Suprapubic skin (tissue), 4 donors: ENCODE measurements around the gene DUSP10. TPM values are rescaled to one million over a fixed set of nuclear protein-coding genes. Genes with fewer than 3 reads are reported as not detected.

Experiments
- DNase-seq, 2 donors: peaks; one replicate each; pipeline ENCODE4 v3.0.0-alpha.2; 2019; ENCODE audit warnings: low spot score in 2 of 2
- H3K27ac ChIP-seq: fragments of 200-600 bp; sonication (generic); one replicate; pipeline ENCODE4 v1.5.1; 2019
- H3K27me3 ChIP-seq: fragments of 200-600 bp; sonication (generic); one replicate; pipeline ENCODE4 v1.5.1; 2019
- H3K36me3 ChIP-seq: fragments of 200-600 bp; sonication (generic); one replicate; pipeline ENCODE4 v1.5.1; 2019
- H3K4me1 ChIP-seq: fragments of 200-600 bp; sonication (generic); one replicate; pipeline ENCODE4 v1.5.1; 2019
- H3K4me3 ChIP-seq: fragments of 200-600 bp; sonication (generic); one replicate; pipeline ENCODE4 v1.5.1; 2019; ENCODE audit warnings: mild to moderate bottlenecking
- H3K9me3 ChIP-seq: fragments of 200-600 bp; sonication (generic); one replicate; pipeline ENCODE4 v1.5.1; 2019
- EP300 ChIP-seq: sonication (generic); formaldehyde crosslinking; IDR thresholded peaks from one replicate; pipeline ENCODE4 v1.6.1; 2017; ENCODE audit warnings: antibody characterized with exemption
- POLR2A ChIP-seq, 2 donors: fragments of 450-650 bp; IDR thresholded peaks; one replicate each; pipeline ENCODE4 v1.6.1; 2017; ENCODE audit warnings: antibody characterized with exemption in 2 of 2, mild to moderate bottlenecking in 2 of 2, moderate library complexity in 2 of 2
- POLR2AphosphoS5 ChIP-seq, 3 donors: sonication (generic); formaldehyde crosslinking; IDR thresholded peaks; one replicate each; pipeline ENCODE4 v1.6.1; 2017; ENCODE audit warnings: antibody characterized with exemption in 3 of 3
- WGBS: methylation state at CpG from one replicate; pipeline ENCODE4 v1.1.5; 2018; 5-methylcytosine and 5-hydroxymethylcytosine counted together
- total RNA-seq, 4 donors: library from RNA; depleted of rRNA; stranded (reverse); fragments of >200 nt; gene quantifications; one replicate each; pipeline ENCODE4 v1.1.0, GENCODE V29; 2016
- TF ChIP-seq, protein P1 (sequence below), 2 donors: fragments of 200-600 bp in 1 of 2; fragments of 450-650 bp in 1 of 2; sonication (generic) in 1 of 2; IDR thresholded peaks; one replicate each; pipeline ENCODE4 v1.5.1; 2016 to 2019; ENCODE audit warnings: antibody characterized with exemption in 2 of 2, mild to moderate bottlenecking in 1 of 2, moderate library complexity in 1 of 2

Gene DUSP10
- total RNA-seq, 4 donors from 2014 or later, result 9.5 to 18.6 (median 15.3) TPM

DNA sequence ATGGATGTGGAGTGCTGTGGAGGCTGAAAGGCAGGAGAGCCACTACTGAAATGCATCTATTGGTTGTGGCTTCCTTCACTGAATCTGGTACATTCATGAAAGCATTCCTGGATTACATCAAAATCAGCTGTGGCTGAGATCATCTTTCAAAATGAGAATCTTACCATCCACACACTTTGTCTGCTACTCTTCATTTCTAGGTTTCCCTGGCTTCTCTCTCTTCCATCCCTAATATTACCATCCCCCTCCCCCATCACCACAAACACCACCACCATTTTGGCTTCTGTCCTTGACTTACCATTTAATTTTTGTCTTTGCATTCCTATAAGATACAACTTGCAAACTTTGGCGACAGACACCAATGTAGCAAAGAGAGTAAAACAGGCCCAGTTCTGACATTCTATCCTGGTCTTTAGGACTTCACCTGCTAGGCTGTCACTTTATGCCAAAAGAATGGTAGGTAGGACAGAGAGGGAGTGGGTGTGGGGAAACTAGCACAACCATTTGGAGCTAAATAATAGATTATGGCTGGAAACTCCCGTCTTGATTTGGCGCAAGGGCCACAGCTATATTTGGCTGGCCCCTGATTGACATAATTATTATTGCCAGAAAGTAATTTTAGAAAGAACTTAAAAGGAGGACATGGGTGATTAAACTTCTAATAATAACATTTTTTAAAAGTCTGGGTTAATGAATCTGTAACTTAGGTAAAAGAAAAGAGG is 15.1 kb upstream of the DUSP10 start:
- Histone ChIP-seq H3K4me3 (no peak overlapping the region), H3K4me1 (no peaks in the 10 kb centered on the region), H3K27ac (no peak overlapping the region), H3K27me3 (no peaks in the 10 kb centered on the region), H3K36me3 (no peaks in the 10 kb centered on the region), H3K9me3 (no peaks in the 10 kb centered on the region)
- WGBS, result 72% methylated on average over 3 of the region's 3 CpGs
- no peak for TF ChIP-seq POLR2A (IDR thresholded peaks at IDR 0.05)
- TF ChIP-seq POLR2AphosphoS5 (IDR thresholded peaks at IDR 0.05), result no peak
- no peak for TF ChIP-seq EP300
- TF ChIP-seq, protein P1, sequence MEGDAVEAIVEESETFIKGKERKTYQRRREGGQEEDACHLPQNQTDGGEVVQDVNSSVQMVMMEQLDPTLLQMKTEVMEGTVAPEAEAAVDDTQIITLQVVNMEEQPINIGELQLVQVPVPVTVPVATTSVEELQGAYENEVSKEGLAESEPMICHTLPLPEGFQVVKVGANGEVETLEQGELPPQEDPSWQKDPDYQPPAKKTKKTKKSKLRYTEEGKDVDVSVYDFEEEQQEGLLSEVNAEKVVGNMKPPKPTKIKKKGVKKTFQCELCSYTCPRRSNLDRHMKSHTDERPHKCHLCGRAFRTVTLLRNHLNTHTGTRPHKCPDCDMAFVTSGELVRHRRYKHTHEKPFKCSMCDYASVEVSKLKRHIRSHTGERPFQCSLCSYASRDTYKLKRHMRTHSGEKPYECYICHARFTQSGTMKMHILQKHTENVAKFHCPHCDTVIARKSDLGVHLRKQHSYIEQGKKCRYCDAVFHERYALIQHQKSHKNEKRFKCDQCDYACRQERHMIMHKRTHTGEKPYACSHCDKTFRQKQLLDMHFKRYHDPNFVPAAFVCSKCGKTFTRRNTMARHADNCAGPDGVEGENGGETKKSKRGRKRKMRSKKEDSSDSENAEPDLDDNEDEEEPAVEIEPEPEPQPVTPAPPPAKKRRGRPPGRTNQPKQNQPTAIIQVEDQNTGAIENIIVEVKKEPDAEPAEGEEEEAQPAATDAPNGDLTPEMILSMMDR (IDR thresholded peaks at IDR 0.05), result no peak
- no peak for DNase-seq

DNA sequence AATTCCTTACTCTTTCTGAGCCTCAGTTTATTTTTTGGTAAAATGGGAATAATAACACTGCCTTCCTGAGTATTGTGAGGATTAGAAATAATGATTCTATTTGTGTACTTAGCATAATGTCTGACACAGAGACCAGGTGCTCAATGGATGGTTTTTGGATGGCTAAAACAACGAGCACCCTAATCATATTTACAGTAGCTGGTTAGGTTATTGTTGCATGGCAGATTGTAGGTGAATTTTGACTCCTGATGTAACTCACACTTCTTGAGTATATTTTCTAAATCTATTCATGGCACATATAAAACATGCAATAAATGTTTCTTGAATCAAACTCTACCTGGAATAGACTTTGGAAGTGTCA is 11.9 kb upstream of the DUSP10 start:
- H3K36me3 ChIP-seq, result no peaks in the 10 kb centered on the region
- 97% methylated on average over 1 of the region's 1 CpG for WGBS
- TF ChIP-seq, protein P1 (IDR thresholded peaks at IDR 0.05), result no peak
- no peak for TF ChIP-seq POLR2A (IDR thresholded peaks at IDR 0.05)
- TF ChIP-seq EP300, result no peak
- TF ChIP-seq POLR2AphosphoS5 (IDR thresholded peaks at IDR 0.05), result no peak
- H3K9me3 ChIP-seq, result no peaks in the 10 kb centered on the region
- H3K27ac ChIP-seq, result no peak overlapping the region
- no peak for DNase-seq
- no peaks in the 10 kb centered on the region for H3K4me1 ChIP-seq
- no peaks in the 10 kb centered on the region for H3K27me3 ChIP-seq
- no peak overlapping the region for H3K4me3 ChIP-seq

DNA sequence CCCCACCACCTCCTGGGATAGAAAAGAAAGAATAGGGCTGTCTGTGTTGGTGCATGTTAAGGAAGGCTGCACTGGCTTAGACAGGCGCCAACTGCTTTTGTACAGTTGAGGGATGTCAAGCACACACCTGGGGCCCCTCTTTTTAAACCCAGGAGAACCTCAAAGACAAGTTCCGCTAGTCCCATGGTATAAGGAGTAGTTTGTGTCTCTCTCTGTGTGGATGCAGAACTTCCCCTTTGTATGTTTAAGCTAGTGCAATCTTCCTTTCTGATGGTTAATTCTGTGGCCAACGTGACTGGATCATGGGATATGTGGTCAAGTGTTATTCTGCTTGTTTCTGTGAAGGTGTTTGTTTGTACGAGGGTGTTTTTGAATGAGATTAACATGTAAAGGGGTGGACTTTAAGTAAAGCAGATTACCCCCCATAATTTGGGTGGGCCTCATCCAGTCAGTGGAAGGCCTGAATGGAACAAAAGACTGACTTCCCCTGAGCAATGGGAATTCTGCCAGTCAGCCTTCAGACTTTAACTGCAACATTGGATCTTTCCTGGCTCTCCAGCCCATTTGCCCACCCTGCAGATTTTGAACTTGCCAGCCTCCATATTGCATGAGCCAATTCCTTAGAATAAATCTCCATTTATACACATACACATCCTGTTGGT is 9.5 kb upstream of the DUSP10 start:
- H3K27ac ChIP-seq, result no peak overlapping the region
- no peaks in the 10 kb centered on the region for H3K9me3 ChIP-seq
- H3K4me1 ChIP-seq, result no peaks in the 10 kb centered on the region
- no peak for DNase-seq
- H3K36me3 ChIP-seq, result no peaks in the 10 kb centered on the region
- TF ChIP-seq, protein P1 (IDR thresholded peaks at IDR 0.05), result no peak
- TF ChIP-seq EP300 (no peak), POLR2A (IDR thresholded peaks at IDR 0.05) (no peak), POLR2AphosphoS5 (IDR thresholded peaks at IDR 0.05) (no peak)
- no peaks in the 10 kb centered on the region for H3K27me3 ChIP-seq
- no peak overlapping the region for H3K4me3 ChIP-seq
- WGBS, result 89% methylated on average over 4 of the region's 4 CpGs

DNA sequence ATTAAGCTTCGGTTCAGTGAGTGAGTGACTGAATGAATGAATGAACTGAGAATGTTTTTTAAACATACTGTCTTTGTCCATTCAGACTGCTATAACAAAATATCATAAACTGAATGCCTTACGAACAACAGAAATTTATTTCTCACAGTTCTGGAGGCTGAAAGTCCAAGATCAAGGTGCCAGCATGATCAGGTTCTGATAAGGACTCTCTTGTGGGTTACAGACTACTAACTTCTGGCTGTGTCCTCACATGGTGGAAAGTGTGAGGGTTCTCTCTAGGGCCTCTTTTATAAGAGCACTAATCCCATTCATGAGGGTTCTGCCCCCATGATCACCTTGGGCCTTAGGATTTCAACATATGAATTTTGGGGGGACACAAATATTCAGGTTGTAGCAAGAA is 7.1 kb upstream of the DUSP10 start:
- H3K4me3 ChIP-seq, result no peak overlapping the region
- H3K27me3 ChIP-seq, result no peaks in the 10 kb centered on the region
- no peak overlapping the region for H3K27ac ChIP-seq
- TF ChIP-seq EP300 (no peak), POLR2AphosphoS5 (IDR thresholded peaks at IDR 0.05) (no peak), POLR2A (IDR thresholded peaks at IDR 0.05) (no peak)
- TF ChIP-seq, protein P1 (IDR thresholded peaks at IDR 0.05), result no peak
- whole genome bisulfite sequencing, result 98% methylated on average over 2 of the region's 2 CpGs
- H3K9me3 ChIP-seq, result no peaks in the 10 kb centered on the region
- no peaks in the 10 kb centered on the region for H3K4me1 ChIP-seq
- H3K36me3 ChIP-seq, result no peaks in the 10 kb centered on the region
- DNase-seq, result no peak

DNA sequence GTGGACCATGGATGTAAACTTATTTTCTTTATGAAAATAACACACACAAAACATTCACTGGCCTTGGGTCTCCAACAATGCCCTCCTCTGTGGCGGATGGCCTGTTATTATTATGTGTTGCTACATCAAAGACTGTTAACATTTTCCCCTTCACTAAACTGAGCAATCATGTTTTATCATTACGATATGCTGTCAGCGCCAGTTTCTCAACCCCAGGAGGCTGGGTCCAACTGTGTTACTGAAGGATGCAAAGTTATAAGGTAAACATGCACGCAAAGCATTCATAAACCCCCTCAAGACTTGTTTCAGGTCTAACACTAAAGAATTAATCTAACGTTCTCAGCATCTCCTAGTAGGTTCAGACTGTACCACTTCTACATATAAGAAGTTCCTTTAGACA is 6.0 kb upstream of the DUSP10 start:
- TF ChIP-seq, protein P1 (IDR thresholded peaks at IDR 0.05), result no peak
- no peak for TF ChIP-seq POLR2A (IDR thresholded peaks at IDR 0.05)
- TF ChIP-seq POLR2AphosphoS5 (IDR thresholded peaks at IDR 0.05), result no peak
- TF ChIP-seq EP300, result no peak
- WGBS, result 69% methylated on average over 5 of the region's 5 CpGs

More for the DNA sequence above, 6.0 kb upstream of the DUSP10 start:
- DNase-seq, result no peak
- H3K27ac ChIP-seq, result no peak overlapping the region
- no peaks in the 10 kb centered on the region for H3K36me3 ChIP-seq
- H3K27me3 ChIP-seq, result no peaks in the 10 kb centered on the region
- no peak overlapping the region for H3K4me3 ChIP-seq
- H3K4me1 ChIP-seq, result peaks cover 10% of the 10 kb centered on the region
- no peaks in the 10 kb centered on the region for H3K9me3 ChIP-seq
